Stimulated activated CD8-positive, alpha-beta memory T cell treated with anti-CD3 and anti-CD28 coated beads, Interleukin-12 subunit alpha, Interleukin-12 subunit beta, amount 100 ng/mL, for 24 hours (primary cell): ENCODE measurements around the gene HFM1.
"Not testable (repeated sequence)": the region's sequence is repeated elsewhere in the genome, so short reads cannot be mapped to it uniquely, and the experiment has no call there.

Source experiments
- DNase-seq: peaks from one replicate; pipeline ENCODE4 v3.0.0-alpha.2; 2020; ENCODE audit errors: extremely low read depth

The HFM1 gene, protein sequence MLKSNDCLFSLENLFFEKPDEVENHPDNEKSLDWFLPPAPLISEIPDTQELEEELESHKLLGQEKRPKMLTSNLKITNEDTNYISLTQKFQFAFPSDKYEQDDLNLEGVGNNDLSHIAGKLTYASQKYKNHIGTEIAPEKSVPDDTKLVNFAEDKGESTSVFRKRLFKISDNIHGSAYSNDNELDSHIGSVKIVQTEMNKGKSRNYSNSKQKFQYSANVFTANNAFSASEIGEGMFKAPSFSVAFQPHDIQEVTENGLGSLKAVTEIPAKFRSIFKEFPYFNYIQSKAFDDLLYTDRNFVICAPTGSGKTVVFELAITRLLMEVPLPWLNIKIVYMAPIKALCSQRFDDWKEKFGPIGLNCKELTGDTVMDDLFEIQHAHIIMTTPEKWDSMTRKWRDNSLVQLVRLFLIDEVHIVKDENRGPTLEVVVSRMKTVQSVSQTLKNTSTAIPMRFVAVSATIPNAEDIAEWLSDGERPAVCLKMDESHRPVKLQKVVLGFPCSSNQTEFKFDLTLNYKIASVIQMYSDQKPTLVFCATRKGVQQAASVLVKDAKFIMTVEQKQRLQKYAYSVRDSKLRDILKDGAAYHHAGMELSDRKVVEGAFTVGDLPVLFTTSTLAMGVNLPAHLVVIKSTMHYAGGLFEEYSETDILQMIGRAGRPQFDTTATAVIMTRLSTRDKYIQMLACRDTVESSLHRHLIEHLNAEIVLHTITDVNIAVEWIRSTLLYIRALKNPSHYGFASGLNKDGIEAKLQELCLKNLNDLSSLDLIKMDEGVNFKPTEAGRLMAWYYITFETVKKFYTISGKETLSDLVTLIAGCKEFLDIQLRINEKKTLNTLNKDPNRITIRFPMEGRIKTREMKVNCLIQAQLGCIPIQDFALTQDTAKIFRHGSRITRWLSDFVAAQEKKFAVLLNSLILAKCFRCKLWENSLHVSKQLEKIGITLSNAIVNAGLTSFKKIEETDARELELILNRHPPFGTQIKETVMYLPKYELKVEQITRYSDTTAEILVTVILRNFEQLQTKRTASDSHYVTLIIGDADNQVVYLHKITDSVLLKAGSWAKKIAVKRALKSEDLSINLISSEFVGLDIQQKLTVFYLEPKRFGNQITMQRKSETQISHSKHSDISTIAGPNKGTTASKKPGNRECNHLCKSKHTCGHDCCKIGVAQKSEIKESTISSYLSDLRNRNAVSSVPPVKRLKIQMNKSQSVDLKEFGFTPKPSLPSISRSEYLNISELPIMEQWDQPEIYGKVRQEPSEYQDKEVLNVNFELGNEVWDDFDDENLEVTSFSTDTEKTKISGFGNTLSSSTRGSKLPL (N-terminal part only)

DNA sequence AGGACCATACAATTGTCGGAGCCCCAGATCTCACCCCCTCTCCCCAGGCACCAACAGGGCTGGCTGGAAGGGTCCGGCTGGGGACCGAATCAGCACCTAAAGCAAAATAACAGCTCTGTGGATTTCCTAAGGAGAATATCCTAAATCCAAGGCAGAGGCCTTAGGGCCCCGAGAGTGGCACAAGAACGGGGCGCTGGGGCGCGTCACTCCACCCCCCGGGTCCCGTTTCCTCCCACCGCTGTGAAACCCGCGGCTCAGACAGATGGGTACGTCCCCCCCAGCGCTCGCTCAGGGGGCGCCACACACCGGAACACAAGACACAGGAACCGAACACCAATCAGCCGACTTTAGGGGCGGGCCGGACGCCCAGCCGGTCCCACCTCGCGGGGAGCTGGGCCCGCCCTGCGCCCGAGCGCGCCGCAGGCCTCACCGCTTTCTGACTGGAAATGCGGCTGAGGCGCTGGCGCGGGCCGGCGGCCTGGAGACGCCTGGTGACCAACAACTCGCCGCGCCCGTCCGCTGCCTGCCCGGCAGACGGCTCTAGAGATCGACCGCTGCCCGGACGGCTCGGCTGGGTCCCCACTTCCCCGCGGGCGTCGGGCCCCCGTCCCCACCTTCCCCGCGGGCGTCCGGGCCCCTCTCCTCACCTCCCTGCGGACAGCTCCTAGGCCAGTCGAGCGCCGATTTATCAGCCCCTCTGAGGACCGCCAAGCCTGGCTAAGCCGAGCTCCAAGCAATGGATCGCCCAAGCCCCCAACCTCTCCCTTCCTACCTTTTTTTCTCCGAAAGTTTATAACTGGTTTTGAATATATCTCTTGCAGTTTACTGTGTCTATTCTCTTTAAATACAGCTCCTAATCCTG lies at the start of gene HFM1:
Gene HFM1, minus strand, starts transcription at position 687 of the 862 bp plus-strand sequence. CDS start 3,755 bp downstream, outside the sequence.
- peak; percentile 26 for DNase-seq

DNA sequence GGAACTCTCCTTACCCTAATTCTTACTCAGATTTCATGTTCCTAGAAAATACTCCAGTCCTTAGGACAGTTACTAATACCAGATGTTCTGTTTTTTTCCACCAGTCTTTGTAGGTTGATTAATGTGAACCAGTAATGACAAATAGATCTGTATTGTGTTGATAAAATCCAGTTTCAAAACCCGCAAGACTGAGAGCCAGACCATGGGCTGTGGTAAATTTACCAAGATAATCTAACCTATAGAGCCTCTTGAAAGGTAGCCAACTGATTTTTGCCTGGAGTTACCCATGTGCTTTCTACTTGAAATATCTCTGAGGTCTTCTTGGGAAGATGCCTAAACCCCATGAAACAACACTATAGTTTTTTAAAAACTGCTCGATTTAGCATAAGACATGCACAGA lies 49.5 kb upstream of the HFM1 start:
- no peak for DNase-seq

DNA sequence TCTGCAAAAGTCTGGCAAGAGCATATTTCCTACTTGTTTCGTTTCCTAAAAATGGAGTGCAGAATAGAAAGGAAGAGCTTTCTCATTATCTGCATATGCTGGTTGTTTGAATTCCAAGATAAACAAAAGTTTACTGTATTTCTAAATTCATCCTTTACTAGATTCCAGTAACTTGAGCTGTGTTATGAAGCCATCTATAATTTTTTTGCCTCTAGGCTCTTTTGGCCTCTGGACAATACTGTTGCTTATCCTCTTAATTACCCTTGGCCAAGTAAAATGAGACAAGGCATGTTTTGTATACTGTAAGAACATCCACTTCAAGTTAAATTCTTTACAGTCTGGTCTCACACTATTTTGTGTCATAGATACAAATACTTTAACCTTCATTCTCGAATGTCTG lies 45.6 kb upstream of the HFM1 start:
- DNase-seq: no peak

DNA sequence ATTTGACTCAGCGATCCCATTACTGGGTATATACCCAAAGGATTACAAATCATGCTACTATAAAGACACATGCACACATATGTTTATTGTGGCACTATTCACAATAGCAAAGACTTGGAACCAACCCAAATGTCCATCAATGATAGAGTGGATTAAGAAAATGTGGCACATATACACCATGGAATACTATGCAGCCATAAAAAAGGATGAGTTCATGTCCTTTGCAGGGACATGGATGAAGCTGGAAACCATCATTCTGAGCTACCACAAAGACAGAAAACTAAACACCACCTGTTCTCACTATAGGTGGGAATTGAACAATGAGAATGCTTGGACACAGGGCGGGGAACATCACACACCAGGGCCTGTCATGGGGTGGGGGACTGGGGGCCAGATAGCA lies 43.1 kb upstream of the HFM1 start:
- DNase-seq: not testable (repeated sequence)

DNA sequence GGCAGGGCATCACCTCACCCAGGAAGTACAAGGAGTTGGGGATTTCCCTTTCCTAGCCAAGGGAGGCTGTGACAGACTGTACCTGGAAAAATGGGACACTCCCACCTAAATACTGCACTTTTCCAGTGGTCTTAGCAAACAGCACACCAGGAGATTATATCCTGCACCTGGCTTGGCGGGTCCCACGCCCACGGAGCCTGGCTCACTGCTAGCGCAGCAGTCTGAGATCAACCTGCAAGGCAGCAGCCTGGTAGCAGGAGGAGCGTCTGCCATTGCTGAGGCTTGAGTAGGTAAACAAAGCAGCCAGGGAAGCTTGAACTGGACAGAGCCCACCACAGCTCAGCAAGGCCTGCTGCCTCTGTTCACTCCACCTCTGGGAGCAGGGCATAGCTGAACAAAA lies 37.3 kb upstream of the HFM1 start:
- not testable (repeated sequence) for DNase-seq

DNA sequence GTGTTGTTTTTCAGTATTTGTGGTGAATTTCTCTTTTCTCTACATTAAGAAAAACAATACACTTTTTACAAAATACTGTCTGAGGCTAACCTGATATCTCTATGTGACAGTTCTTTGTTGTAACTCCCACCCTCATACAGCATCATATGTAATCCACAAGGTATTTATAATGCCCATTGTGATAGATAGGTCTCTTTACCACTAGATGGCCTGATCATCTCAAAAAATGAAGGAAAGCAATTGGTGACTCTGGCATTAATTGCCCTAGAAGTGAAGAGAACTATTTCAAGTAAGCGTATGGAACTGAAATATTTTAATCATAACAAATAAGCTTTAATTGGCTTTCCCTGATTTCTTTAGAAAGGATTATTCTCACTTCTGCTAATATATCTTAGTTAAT lies 36.2 kb upstream of the HFM1 start:
- DNase-seq: no peak

DNA sequence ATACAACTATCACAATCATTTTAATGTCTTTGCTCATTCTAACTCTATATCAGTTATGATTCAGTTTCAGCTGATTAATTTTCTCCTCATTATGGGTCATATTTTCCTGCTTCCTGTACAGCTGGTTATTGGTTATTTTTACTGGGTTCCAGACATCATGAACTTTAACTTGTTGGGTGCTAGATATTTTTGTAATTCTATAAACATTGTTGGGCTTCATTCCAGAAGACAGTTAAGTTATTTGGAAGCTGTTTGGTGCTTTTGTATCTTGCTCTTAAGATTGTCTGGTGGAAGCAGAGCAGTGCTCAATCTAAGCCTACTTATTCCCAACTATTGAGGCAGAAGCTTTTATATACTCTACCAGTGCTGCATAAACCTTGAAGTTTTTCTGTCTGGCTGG lies 34.4 kb upstream of the HFM1 start:
- no peak for DNase-seq

DNA sequence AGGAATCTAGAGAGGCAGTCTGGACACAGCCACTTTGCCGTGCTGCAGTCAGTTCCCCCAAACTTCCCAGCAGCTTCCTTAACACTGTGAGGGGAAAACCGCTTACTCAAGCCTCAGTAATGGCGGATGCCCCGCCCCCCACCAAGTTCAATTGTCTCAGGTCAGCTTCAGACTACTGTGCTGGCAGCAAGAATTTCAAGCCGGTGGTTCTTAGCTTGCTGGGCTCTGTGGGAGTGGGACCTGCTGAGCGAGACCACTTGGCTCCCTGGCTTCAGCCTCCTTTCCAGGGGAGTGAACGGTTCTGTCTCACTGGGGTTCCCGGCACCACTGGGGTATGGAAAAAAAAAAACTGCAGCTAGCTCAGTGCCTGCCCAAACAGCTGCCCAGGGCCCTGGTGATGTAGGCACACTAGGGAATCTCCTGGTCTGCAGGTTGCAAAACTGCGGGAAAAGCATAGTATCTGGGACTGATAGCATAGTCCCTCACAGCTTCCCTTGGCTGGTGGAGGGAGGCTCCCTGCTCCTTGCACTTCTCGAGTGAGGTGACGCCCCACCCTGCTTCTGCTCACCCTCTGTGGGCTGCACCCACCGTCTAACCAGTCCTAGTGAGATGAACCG lies 23.7 kb upstream of the HFM1 start:
- no peak for DNase-seq

DNA sequence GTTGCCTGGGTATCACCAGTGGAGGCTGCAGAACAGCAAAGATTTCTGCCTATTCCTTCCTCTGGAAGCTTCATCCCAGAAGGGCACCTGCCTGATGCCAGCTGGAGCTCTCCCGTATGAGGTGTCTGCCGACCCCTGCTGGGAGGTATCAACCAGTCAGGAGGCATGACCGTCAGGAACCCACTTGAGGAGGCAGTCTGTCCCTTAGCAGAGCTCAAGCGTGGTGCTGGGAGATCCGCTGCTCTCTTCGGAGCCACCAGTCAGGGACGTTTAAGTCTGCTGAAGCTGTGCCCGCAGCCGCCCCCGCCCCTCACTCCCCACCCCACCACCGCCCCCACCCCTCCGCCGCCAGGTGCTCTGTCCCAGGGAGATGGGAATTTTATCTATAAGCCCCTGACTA lies 23.1 kb upstream of the HFM1 start:
- no peak for DNase-seq

DNA sequence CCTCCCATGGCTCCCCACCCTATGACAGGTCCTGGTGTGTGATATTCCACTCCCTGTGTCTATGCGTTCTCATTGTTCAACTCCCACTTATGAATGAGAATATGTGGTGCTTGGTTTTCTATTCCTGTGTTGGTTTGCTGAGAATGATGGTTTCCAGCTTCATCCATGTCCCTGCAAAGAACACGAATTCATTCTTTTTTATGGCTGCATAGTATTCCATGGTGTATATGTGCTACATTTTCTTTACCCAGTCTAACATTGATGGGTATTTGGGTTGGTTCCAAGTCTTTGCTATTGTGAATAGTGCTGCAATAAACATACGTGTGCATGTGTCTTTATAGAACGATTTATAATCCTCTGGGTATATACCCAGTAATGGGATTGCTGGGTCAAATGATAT lies 17.9 kb upstream of the HFM1 start:
- not testable (repeated sequence) for DNase-seq

DNA sequence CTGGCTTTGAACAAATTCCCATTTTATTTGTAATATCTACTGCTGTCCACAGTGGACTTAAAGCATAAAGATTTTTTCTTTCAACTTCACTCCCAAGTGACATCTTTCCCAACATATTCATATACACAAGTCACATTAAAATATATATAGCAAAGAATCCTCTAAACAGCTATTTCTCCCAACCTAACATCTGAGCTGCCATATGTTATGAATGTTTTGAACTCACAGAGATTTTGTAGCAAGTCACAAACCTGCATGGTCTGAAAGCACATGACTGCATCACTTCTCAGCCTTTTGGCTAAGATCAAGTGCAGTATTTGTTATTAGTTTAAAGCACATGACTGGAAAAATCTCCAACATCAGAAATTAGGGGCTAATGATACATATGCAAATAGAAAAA lies 7.7 kb upstream of the HFM1 start:
- no peak for DNase-seq

DNA sequence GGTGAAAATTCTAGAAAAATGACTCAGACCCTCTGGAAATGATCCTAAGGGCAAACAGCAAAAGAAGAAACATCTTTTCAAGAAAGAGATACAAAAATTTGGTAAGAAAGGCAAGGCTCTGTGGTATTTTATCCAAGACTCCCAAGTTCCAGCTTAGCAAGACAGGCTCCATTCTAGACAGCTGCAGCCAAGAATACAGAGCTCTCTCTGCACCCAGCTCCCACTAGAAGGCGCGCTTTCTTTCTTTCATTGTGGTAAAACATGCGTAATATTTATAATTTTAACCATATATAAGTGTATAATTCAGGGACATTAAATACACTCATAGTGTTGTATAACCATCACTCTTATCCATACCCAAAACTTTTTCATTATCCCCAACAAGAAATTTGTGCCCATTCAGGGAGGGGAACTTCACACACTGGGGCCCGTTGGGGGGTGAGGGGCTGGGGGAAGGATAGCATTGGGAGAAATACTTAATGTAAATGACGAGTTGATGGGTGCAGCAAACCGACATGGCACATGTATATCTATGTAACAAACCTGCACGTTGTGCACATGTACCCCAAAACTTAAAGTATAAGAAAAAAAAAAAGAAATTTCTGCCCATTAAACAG lies 2.2 kb upstream of the HFM1 start:
- no peak for DNase-seq

DNA sequence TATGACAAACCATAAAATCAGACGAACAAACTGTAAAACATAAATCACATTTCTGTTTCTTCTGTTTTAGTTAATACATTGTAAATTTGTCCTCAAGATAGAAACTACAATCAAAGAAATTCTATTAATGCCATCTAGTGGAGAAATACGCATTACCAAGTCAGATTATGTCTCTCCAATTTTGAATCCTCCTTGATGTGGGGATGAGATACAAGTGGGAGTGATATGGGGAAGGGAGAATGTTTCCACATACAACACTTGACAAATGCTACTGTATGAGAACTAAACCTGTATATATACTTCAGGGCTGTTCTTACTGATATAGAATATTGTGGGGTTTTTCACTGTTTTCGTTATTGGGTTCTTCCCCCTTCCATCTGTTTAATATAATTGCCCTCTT lies 2.6 kb downstream of the HFM1 start:
- DNase-seq: no peak

DNA sequence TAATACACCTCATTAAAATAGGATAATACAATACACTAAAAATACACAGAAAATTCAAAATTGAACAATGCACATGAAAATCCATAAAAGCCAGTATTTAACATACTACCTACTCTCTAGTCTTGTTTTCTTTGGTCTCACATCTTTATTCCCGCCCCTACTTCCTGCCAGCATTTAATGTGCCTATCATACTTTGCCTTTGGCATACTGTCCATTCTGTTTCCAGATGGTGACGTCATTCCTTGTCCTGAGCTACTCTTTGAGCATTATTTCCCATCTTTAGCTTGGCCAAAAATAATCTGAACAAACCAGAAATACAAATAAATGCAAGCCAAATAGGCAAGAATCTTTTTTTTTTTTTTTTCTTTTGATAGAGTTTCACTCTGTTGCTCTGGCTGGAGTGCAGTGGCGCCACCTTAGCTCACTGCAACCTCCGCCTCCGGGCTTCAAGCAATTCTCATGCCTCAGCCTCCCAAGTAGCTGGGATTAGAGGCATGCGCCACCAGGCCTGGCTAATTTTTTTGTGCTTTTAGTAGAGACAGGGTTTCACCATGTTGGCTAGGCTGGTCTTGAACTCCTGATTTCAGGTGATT lies 4.4 kb downstream of the HFM1 start:
- no peak for DNase-seq

DNA sequence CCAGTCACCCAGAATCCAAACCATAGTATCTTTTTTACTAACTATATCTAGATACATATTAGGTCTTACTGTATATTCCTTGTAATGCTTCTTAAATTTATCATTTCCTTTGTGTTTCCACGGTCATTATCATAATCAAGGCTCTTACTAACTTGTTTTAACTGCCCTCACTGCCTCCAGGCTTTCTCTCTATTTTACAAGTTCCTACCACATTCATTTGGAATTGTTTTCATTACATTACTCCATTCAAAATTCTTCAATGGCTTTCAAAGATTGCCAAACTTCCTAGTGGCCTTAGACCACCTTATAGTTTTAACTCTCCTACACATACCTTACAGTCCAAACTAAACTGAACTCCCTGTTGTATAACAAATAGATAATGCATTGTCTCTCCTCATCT lies 6.3 kb downstream of the HFM1 start:
- DNase-seq: no peak

DNA sequence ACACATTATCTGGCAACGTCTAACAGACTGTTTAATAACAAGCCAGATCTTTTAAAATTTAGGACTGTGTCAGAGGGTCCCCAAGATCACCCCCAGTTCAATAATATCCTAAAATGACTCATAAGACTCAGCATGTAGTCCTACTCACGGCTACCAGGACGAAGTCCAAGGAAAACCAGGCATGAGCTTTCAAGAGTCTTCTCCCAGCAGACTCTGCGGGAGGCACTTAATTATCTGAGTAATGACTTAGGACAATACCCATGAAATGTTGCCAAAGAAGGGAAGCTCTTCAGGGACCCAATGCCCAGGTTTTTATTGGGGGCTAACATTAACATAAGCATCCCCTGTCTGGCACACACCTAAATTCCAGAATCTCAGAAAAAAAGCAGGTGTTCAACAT lies 7.0 kb downstream of the HFM1 start:
- DNase-seq: no peak

DNA sequence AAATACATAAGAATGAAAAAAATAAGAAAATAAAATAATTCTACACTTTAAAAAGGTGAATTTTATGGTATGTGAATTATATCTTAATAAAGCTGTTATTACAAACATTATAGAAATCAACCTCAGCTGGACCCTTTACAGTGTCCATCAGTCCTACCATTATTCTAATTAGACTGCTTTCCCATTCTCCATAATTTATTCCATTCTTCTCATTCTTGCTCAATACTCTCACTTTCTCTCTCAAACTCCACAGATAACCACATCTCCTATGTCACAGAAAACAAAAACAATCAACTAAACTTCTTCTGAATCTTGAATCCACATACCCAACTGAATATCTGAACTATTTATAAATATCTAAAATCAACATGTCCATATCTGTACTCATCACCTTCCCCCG lies 11.6 kb downstream of the HFM1 start:
- no peak for DNase-seq

DNA sequence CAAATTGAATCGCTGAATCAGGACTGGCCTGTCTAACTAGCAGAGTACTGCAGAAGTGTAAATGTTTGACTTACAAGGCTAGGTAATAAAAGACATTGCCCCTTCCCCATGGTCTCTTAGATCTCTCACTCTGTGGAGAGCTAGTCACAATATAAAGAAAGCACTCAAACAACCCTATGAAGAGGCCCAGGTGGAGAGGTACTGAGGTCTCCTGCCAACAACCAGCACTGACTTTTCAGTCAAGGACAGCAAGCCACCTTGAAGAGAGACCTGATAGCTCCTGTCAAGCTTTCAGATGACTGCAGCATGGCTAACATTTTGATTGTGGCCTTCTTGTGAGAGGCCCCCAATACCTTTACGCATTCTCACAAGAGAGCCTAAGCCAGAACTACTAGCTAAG lies 18.5 kb downstream of the HFM1 start:
- DNase-seq: no peak

DNA sequence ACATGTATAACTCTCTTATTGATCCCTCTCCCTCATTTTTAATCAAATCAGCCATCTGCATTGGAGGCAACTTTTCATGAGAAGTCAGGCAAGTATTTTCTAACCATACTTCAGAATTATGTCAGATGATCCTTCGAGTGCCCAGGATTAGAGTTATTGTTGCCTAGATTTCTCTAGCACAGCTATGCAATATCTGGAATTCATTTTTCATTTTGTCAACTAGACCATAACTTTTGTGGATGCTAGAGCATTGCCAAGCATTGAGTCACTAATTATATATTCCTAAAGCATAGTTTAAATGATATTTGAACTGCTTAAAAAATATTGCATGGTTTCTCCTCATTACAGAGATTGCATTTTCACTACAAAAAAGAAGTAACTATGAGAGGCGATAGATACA lies 21.2 kb downstream of the HFM1 start:
- DNase-seq: no peak

DNA sequence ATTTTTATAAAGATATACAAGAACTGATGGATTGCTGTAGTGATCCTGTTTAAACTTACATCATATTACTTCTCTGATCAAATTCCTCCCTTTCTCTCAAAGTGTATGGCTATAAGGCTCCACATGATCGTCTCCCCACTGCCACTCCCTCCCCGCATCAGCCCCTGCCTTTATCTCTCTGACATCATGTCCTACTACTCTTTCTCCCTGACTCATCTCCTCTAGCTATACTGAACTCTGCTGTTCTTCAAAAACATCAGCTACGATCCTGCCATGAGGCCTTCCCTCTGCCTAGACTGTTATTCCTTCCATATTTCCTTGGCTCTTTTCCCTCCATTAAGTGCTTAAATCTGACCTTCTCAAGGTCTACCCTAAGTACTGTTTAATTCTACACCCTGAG lies 22.8 kb downstream of the HFM1 start:
- no peak for DNase-seq
